Stimulated activated CD8-positive, alpha-beta memory T cell treated with anti-CD3 and anti-CD28 coated beads, Interleukin-2, amount 100 ng/mL, for 1 hour (primary cell): ENCODE data around the gene ZFP14.
"Not testable (repeated sequence)": the region's sequence is repeated elsewhere in the genome, so short reads cannot be mapped to it uniquely, and the experiment has no call there.

Source experiments
- DNase-seq, 2 donors: peaks; one replicate each; pipeline ENCODE4 v3.0.0-alpha.2; 2020; ENCODE audit warnings: low read depth in 2 of 2

ZFP14 gene

DNA sequence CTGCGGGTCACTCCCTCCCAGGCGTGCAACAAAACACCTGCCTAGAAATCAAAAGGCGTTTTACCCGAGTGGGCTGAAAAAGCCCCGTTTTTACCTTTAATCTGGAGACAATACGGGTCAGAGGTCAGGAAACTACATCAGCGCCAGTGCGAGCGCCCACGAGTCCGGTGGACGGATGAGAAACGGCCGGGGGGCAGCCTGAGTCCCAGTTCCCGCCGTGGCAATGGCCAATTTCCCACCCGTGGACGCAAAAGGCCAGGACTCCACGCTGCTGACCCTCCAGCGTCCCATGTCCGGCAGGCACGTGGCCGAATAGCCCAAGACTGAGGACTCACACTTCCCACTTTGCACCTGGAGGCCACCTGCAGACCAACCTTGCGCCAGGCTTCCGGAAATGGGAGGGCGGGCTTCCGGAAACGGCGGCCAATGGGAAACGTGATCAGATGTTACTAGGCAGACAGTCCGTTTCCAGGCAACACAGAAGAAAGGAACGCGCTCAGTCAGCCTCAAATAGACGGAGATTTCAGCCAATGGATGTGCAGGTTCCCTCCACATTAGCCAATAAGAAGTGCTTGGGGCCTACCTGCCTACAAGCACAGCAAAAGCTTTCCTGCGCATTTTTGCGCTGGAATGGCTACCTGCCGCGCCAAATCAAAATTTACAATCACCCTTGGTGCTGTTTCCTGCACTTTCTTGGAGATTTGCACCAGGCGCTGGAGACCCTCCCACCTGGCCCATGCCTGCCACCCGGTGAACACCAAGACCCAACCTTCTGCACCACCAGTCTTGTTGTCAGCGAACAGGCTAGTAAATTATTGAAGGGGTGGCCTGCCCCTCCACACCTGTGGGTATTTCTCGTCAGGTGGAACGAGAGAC, 47.4 kb downstream of the ZFP14 start:
- peak; percentile 18 to 44 for DNase-seq

DNA sequence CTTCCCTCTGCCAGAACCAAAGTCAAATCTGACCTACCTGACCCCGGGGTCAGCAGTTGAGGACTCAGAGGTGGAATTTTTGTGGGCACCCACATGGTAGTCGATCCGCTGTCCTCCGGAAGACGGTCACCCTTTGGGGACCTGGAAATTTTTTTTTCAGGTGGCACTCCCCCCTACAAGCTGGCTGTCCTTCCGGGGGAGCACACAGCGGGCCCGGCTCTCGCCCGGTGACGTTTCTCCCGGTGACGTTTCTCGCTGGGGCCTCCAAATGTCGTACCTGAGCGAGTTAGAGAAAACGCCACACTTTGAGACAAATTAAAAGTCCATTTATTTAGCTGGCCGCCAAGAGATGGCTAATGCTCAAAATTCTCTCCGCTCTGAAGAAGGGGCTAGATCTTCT, 48.8 kb downstream of the ZFP14 start:
- no peak for DNase-seq

DNA sequence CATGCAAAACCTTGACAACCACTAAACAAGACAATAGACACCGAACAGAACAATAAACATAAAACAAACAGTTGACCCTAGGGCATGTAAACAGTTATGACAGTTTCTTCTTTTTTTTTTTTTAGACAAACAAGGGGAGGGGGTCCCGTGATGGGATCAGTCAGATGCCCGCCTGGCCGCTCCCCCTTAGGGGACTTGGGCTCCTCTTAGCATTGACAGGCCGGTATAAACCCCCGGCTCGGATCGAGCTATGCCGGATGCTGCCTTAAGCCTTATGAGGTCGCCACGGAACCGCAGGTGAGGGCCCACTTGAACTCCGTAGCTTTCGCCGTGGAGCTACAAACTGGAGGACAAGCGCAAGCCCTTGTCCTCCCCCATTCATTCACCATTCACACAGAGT, 49.5 kb downstream of the ZFP14 start:
- DNase-seq, result not testable (repeated sequence)

DNA sequence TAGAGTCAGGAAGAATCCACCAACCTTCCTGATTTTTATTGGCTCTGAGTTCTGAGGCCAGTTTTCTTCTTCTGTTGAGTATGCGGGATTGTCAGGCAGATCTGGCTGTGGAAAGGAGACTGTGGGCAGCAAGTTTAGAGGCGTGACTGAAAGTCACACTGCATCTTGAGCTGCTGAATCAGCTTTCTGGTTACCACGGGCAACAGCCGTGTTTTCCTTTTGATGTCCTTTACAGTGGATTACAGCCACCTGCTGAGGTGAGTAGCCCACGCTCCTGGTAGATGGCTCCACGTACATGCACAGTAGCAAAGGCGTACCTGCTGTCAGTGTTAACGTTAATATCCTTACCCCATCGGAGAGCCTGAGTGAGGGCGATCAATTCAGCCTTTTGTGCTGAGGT, 52.4 kb downstream of the ZFP14 start:
- DNase-seq, result not testable (repeated sequence)

DNA sequence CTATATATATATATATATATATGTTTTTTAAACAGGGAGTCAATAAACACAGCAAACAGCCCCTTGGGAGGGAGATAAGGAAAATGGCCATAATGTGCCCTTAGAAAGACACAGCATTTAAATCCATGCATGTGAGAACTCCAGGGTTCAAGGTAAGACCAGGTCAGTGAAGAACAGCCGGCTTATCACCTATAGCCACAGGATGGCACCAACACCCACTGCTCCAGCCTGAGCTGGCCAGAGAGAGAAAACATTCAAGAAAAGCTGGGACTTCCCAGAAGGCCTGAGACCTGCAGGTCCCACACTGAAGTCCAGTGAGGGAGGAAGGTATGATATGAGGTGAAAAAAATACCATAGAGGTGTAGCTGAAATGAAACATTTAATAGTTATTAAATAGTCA, 63.8 kb downstream of the ZFP14 start:
- not testable (repeated sequence) for DNase-seq

DNA sequence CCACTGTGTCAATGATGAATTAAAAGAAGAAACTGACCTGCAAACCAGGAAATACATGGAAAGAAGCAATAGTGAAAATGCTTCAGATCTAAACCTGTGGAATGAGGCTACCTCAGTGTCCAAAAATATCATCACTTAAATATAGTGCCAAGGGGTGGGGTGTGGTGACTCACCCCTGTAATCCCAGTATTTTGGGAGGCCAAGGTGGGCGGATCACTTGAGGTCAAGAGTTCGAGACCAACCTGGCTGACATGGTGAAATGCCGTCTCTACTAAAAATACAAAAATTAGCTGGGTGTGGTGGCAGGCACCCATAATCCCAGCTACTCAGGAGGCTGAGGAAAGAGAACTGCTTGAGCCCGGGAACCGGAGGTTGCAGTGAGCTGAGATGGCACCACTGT, 64.9 kb downstream of the ZFP14 start:
- not testable (repeated sequence) for DNase-seq

DNA sequence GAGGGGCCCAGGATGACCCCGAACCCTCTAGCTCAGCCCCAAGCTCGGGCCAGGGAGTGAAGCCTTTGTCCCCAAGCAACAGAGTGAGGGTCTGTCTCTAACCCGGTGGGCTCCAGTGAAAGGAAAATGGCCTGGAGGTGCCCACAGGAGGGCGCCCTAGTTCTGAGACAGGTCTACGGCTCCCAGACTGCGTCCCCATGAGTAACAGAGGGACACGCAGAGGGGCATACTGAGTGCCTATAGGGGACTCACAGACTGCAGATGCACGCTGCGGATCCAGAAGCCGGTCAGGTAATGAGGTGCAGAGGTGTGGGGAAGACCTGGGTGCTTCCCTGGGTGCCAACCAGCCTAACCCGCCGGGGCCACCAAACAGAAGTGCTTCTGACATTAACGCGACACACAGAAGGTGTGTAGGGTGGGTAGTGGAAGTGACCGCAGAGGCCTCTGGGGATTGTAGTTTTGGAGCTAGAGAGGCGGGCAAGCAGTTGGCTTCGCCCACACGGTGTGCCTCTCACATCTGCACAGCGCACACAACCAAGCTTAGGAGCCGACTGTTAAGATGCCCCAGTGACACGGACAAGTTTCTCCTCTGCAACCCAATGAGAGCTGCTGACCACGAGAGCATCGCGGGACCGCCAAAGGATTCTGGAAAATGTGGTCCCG, 67.8 kb downstream of the ZFP14 start:
- DNase-seq, result not testable (repeated sequence)

DNA sequence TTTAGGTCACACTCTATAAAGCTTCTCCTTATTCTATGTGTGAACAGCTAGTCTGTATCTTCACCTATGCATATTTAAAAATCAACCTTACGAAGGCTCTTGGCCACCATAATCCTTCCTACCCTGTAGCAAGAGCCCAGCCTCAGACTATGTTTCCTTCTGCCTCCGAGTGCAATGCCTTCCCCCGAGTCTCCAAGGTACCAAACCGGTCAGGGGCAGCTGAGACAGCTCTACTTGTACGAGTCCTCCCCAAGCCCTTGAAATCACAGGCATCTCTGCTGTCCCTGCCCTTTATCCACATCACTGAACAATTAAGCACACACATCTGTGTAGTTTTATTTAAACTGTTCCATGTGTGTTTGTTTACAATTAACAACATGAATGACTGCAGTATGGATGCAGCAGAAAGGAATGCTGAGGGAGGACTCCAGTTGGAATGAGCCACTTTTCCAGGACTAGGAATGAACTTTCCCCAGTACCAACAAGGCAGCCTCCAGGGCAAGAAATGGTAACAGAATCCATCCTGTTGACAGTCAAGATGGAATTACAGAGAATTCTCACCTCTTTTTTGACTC, 68.5 kb downstream of the ZFP14 start:
- DNase-seq, result not testable (repeated sequence)

DNA sequence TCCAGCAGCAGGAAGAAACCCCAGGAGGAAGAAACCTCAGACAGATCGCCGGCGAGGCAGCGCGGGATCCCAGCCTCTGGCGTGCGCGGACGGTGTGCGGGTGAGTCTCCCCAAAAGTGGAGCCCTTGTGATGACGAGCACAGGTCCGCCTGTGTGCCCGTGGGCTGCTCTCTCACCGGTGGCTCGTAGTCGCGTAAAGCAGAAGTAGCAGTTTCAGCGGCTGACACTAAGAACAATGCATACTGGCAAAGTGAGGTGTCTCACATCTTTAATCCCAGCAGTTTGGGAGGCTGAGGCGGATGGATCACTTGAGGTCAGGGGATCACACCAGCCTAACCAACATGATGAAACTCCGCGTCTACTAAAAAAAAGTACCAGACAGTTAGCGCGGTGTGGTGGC, 69.2 kb downstream of the ZFP14 start:
- DNase-seq, result not testable (repeated sequence)

DNA sequence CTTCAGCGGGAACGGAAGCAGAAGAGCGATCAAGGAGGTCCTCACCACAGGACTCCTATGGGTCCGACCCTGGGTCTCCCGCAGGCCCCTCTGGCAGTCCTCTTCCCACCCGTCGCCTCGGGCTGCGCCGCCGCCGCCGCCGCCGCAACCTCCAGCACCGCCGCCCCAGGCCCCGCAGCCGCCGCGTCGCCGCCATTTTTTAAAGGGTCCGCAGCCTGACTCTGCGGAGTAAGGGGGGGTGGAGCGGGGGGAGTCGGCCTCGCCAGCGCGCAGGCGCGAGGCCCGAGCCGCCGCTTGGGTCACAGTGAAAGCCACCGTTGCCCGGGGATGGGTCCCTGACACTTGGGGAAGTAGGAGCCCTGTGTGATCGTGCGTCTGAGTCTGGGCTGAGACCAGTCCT, 69.7 kb downstream of the ZFP14 start:
- DNase-seq, result not testable (repeated sequence)

DNA sequence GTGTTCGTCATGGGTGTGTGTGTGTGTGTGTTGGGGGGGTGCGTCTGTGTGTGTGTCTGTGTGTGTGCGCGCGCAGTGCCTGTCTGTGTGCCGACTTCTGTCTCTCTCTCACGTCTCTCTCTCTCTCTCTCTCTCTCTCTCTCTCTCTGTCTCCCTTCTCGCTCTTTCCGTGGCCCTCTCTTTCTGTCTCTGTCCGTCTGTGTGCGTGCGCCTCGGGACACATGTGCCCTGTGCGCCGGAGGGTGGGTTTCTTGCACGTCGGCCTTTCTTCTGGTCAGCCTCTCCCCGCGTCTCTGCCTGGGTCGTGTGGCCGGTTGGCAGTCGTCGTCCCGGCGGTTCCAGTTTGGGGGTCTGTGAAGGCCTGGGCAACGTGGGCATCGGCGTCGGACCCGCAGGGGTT, 86.7 kb downstream of the ZFP14 start:
- DNase-seq, result not testable (repeated sequence)
